MM.1S (cell line): ENCODE measurements around the gene CHD2.

Experiments
- CTCF ChIP-seq: fragments of 300-600 bp; sonication (generic); IDR thresholded peaks from 2 replicates; pipeline ENCODE4 v1.5.1; 2016; ENCODE audit warnings: antibody characterized with exemption, low read length, mixed read lengths
- EZH2 ChIP-seq: fragments of 300-600 bp; sonication (generic); optimal IDR thresholded peaks from 2 replicates; pipeline ENCODE3; 2017; ENCODE audit warnings: low read depth, mild to moderate bottlenecking, antibody characterized with exemption, low read length, mixed read lengths
- EZH2phosphoT487 ChIP-seq: fragments of 300-600 bp; sonication (generic); IDR thresholded peaks from 2 replicates; pipeline ENCODE4 v1.6.1; 2018; ENCODE audit warnings: antibody characterized with exemption, low read length

GRCh38 chr15:92924216-92924615 lies 24.1 kb downstream of the CHD2 start:
- no peak for TF ChIP-seq EZH2
- no peak for TF ChIP-seq CTCF
- no peak for TF ChIP-seq EZH2phosphoT487
